ENCODE data around the gene ELAPOR1. TPM values are rescaled to one million over a fixed set of nuclear protein-coding genes. Genes with fewer than 3 reads are reported as not detected.
A peak's percentile ranks its signal among the peaks of the same experiment; 100 is the strongest.

ELAPOR1 gene
- total RNA-seq, 2 donors from 2014 or later = 5.7 to 15.0 TPM

DNA sequence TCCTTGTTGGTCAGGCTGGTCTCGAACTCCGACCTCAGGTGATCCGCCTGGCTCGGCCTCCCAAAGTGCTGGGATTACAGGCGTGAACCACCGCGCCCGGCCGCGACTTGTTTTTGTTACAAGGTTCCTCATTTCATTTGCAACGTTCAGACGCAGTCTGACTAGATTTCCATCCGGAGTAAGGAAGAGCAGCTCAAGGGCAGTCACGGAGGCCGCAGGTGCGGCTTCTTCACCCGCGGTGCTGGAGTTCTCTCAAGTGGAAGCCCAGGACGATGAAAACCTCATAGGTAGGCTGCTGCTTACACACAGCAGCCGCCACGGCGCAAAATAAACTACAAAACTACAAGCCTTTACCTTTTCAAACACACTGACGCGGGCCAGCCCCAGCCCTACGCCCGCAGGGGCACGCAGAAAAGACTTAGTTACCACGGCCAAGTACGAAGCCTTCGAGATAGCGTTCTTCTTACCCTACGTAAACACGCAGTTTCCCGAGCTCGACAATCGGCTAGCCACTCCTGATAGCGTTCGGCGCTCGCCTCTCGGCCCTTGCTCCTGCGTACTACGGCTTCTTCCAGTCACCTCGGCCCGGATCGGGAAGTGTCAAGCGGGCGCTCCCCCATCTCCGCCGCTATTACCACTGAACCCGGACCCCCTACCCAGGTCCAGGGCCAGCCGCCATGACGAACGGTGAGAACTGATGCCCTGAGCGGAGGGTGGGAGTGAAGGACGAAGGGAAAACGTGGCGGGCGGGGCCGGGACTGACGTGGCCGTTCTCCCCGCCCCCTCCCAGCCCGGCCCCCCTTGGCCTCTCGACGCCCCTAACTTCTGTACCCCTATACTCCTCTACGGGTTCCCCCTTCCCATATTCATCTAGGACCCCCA is 23.5 kb upstream of the ELAPOR1 start, which contains the start of gene TMEM167B:
TMEM167B (plus strand) TSS at position 569 of the 882 bp plus-strand sequence; CDS start at position 678, 109 bp downstream.
- peak; percentile 91 to 95 for ATAC-seq
- Mint-ChIP-seq H3K36me3 (peaks cover 18 to 22% of the 10 kb centered on the region in 2 donors), H3K9me3 (no peaks in the 10 kb centered on the region), H3K27ac (peak within 1 kb of the TSS; percentile 97)
- peak; percentile 84 to 88 for DNase-seq (ENCODE audit: low spot score in 2 of 2)

DNA sequence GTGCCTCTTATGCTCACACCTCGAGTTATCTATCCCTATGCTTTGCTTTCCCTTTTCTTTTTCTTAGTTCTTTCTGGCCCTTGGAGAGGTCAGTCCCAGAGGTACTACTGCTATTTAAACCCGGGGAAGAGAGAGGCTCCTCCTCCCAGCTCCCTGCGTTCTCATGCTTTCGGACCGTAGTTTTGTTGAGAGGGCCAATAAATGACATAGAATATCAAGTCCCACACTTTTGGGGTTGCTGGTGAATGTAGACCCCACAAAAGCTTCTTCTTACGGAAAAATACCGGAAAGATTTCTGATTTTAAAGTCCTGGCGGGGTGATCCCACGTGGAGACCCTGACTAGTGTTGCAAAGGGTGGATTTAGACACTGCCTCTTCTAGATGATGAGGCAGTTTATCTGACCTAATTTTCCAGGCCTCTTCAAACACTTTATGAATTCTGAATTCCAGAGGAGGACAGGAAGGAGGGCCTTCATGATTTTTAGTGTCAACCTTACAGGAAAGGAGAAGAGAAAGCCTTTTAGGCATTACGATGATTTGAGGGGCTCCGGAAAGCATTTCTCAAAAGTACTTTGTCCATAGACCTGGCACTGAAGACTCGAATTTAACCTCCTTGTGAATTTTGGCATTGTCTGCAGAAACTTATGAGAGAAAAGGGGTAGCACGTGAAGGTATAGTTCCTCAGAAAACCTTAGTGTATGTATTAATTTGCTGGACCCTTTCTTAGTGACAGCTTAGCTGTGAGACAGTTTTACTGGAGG is 22.7 kb upstream of the ELAPOR1 start:
- ATAC-seq = peak; percentile 46 to 60
- H3K9me3 Mint-ChIP-seq = no peaks in the 10 kb centered on the region
- no peak for DNase-seq (ENCODE audit: low spot score in 2 of 2)
- peaks cover 18 to 22% of the 10 kb centered on the region in 2 donors for H3K36me3 Mint-ChIP-seq
- peak overlapping the region; percentile 96 to 97 for H3K27ac Mint-ChIP-seq

DNA sequence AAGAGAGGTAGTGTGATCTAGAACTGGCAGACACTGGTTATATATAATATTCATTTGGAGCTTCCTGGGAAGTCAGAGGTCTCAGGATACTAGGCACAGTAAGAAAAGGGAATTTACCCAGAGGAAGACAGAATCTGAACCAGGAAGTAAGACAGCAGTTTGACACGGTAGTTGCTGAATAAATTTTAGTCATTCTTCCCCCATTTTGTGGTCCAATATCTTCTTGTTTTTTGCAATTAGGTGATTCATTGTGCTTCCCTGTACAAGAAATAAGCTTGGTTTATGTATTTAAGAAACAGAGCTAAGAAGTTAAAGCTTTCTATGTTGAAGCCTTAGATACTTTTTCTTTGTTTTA is 22.1 kb upstream of the ELAPOR1 start:
- H3K9me3 Mint-ChIP-seq = no peaks in the 10 kb centered on the region
- ATAC-seq (peak; percentile 16 to 44), DNase-seq (ENCODE audit: low spot score in 2 of 2) (no peak)
- H3K27ac Mint-ChIP-seq = peak overlapping the region; percentile 96 to 97
- peaks cover 18 to 22% of the 10 kb centered on the region in 2 donors for H3K36me3 Mint-ChIP-seq

DNA sequence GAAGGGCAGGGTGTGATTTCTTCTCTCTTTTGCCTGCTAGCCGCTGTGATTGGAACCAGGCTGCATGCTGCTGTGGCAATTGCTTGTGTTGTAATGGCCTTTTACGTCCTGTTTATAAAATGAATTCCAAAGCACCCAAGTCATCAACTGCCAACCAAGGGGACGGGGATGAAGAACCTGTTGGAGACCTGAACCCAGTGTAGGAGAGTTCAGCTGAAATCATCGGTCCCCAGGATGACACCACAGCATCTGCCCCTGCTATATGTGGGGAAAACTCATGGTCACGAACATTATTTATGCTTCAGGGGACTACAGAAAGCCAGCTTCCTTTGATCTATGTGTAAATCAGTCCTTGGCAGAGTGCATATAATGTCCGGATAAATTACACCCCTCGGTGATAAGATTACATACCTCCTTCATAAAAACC is 19.5 kb upstream of the ELAPOR1 start:
- peaks cover 18 to 19% of the 10 kb centered on the region in 2 donors for H3K36me3 Mint-ChIP-seq
- no peak for DNase-seq (ENCODE audit: low spot score in 2 of 2)
- no peaks in the 10 kb centered on the region for H3K9me3 Mint-ChIP-seq
- ATAC-seq = no peak
- H3K27ac Mint-ChIP-seq = no peak overlapping the region

DNA sequence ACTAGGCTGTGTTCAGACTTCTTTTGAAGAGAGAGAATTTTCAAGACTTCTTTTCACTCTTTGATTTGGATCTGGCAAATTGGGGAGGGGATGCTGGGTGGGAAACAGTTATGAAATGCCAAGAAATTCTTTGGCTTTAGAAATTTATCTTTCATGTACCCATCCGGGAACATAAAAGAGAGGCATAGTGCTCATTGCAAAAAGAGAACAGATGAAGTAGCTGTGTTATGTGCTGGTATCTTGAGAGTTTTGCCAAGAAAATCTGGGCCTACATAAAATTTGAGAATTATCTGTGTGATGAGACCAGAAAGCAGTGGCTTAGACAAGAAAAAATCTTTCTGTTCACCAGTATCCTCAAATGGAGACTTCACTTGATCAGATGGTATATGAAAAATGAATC is 19.0 kb upstream of the ELAPOR1 start:
- no peak for DNase-seq (ENCODE audit: low spot score in 2 of 2)
- Mint-ChIP-seq H3K36me3 (peaks cover 16 to 20% of the 10 kb centered on the region in 2 donors), H3K27ac (no peak overlapping the region), H3K9me3 (no peaks in the 10 kb centered on the region)
- ATAC-seq = no peak

DNA sequence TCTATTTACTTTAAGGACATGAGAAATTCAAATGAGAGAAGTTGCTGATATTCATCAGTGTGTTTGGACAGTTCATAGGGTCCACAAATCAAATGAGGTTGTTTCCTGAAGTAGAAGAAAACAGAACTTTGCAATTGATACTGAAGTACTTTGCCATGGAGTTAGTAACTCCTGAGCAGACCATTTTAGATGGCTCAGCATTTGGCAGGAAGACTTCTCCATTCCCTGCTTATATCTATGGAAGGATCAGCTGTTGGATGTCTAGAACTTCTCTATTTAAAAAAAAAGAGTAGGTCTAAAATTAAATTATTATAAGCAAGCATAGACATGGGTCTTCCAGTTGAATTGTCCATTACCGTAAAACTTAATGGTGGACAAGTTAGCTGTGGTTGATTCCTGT is 18.3 kb upstream of the ELAPOR1 start:
- H3K27ac Mint-ChIP-seq = peak overlapping the region in 1 of 2 donors; percentile 36
- DNase-seq (ENCODE audit: low spot score in 2 of 2) = no peak
- ATAC-seq = no peak
- H3K36me3 Mint-ChIP-seq = peaks cover 16 to 26% of the 10 kb centered on the region in 2 donors
- no peaks in the 10 kb centered on the region for H3K9me3 Mint-ChIP-seq

DNA sequence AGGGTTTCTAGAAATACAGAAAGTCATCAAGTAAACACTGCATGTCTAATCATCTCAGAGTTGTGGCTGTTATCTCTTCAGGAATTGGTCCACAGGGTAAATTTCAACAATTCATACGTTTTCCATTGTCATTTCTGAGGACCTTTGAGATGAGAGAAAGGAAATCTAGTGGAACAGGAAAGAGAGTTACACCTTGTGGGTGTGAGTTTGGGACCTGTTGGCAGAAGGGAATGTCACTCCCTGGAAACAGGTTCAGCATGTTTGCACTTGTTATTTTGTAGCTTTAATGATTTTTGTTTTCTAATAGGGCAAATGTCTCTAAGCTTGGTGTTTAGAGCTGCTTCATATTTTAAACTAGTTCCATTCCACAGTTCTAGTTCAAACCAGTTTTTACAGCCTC is 17.8 kb upstream of the ELAPOR1 start:
- Mint-ChIP-seq H3K9me3 (no peaks in the 10 kb centered on the region), H3K27ac (peak overlapping the region in 1 of 2 donors; percentile 36), H3K36me3 (peaks cover 21 to 27% of the 10 kb centered on the region in 2 donors)
- ATAC-seq (no peak), DNase-seq (ENCODE audit: low spot score in 2 of 2) (no peak)

DNA sequence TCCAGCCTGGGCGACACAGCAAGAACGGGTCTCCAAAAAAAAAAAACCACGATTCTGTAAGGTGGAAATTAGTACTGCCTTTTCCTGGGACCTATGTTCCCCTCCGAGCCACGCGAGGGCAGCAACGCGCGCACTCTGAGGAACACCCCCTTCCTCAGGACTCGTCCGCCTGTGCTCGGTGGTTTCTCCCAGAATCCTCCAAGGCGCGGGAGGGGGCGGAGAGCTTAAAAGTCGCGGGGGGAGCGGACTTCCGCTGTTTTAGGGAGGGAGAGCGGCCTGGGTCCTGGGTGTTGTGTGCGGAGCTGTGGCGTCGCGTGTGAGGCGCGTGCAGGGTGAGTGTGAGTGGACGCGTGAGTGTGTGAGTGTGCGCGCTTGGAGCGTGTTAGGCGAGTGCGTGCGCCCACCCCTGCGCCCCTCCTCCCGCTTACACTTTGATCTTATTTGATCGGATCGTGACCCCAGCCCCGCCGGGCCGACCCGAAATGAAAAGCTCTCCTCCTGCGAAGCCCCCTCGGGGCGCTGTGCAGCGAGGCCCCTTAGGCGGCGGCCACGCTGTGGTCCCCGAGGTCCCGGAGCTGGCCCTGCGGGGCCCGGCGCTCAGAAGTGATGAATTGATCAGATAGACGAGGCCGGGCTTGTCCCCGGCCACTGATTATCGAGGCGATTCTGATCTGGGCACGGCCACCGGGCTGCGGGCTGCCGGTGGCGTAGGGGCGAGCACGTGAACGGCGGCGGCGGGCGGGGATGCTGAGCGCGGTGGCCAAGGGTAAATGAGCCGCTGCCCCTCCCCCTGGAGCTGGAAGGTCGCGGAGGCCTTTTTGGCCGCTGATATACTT is 13.8 kb upstream of the ELAPOR1 start:
- H3K9me3 Mint-ChIP-seq = no peaks in the 10 kb centered on the region
- ATAC-seq = peak; percentile 91 to 94
- H3K36me3 Mint-ChIP-seq = peaks cover 14 to 15% of the 10 kb centered on the region in 2 donors

DNA sequence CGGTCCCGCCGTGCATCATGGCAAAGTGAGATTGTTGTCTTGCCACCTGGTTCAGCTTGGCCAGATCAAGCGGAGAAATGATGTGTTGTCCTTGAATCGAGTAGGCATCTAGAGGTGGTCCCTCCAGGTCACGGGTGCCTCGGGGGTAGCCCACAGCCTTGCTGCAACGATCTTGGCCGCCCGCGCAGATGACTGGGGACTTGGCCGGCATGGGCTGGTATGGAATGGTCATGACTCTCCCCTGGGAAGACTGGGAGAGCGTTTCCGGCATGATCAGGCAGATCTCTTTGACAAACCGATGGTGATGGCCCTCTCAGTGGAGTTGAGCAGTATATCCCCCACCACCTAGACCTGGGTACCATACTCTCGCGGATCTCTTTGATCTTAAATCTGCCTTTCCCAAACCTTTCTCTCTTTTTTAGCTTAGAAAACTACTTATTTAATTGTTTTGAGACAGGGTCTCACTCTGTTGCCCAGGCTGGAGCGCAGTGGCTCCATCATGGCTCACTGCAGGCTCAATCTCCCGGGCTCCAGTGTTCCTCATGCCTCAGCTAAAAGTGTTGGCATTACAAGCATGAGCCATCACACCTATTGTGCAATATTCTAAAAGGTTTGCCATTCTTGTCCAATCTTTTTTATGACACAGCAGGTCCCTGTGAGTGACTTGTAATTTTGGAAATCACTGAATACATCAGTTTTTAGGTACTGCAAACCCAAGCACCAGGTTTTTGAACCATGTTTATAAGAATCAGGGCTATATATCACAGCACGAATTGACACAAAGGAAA is 9.4 kb upstream of the ELAPOR1 start:
- DNase-seq (ENCODE audit: low spot score in 2 of 2) (no peak), ATAC-seq (no peak)
- H3K27ac Mint-ChIP-seq = no peak overlapping the region
- no peaks in the 10 kb centered on the region for H3K9me3 Mint-ChIP-seq
- peaks cover 14 to 15% of the 10 kb centered on the region in 2 donors for H3K36me3 Mint-ChIP-seq

More for the DNA sequence above, 13.8 kb upstream of the ELAPOR1 start:
- H3K27ac Mint-ChIP-seq = peak overlapping the region; percentile 92 to 99
- DNase-seq (ENCODE audit: low spot score in 2 of 2) = peak; percentile 95 to 96

DNA sequence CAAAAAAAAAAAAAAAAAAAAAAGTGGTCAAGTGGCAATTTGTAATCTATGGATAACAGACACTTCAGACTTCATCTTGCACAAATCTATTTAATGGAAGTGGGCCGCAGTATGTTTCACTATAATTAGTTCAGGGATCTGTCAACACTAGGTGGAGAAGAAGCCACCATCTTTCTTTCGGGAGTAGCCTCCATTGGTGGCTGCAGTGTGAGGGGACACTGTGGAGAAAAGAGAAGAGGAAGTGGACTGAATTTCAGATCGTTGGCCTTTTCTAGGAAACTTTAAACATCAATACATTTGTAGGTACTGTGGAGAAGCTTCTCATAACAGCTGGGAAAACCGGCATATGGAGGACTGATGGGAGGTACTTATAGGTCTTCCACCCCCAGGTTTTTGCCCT is 8.0 kb upstream of the ELAPOR1 start:
- Mint-ChIP-seq H3K27ac (no peak overlapping the region), H3K36me3 (peaks cover 4% of the 10 kb centered on the region in 2 donors), H3K9me3 (no peaks in the 10 kb centered on the region)
- DNase-seq (ENCODE audit: low spot score in 2 of 2) (no peak), ATAC-seq (no peak)

DNA sequence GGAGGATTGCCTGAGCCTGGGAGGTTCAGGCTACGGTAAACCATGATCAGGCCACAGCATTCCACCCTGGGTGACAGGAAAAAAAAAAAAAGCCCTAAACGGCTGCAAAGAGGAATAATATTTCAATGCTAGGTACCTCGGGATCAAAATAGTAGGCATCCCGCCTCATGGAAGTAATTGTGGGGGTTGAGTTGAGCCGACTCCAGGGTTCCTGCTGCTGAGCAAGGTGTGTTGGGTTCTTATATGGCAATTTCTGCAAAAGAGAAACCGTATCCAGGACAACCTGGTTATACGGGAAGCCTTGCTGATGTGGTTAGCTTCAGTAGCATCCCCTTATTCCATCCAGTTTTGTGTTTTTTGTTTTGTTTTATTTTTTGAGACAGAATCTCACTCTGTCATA is 6.1 kb upstream of the ELAPOR1 start:
- H3K9me3 Mint-ChIP-seq = no peaks in the 10 kb centered on the region
- peaks cover 0 to 2% of the 10 kb centered on the region in 2 donors for H3K36me3 Mint-ChIP-seq
- ATAC-seq (no peak), DNase-seq (ENCODE audit: low spot score in 2 of 2) (no peak)
- no peak overlapping the region for H3K27ac Mint-ChIP-seq

DNA sequence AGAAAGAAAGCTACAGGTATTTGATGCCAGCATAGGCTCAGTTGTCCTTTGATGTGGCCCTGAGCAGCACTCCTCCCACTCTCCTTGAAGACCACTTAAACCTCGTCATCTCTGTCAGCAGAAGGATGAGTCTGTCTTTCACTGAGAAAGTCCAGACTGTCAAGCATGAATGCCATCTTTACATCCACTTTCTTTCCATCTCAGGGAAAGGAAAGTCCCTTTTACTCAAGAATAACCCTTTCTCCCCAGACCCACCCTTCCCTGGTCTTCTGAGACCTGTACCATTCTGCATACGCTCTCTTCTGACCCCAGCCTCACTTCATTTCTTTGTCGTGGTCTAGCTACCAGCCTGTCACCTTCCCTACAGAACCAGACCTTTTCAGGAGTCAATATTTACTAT is 4.0 kb upstream of the ELAPOR1 start:
- ATAC-seq (no peak), DNase-seq (ENCODE audit: low spot score in 2 of 2) (no peak)
- H3K36me3 Mint-ChIP-seq = peaks cover 0 to 6% of the 10 kb centered on the region in 2 donors
- no peaks in the 10 kb centered on the region for H3K9me3 Mint-ChIP-seq
- peak overlapping the region in 1 of 2 donors; percentile 54 for H3K27ac Mint-ChIP-seq

DNA sequence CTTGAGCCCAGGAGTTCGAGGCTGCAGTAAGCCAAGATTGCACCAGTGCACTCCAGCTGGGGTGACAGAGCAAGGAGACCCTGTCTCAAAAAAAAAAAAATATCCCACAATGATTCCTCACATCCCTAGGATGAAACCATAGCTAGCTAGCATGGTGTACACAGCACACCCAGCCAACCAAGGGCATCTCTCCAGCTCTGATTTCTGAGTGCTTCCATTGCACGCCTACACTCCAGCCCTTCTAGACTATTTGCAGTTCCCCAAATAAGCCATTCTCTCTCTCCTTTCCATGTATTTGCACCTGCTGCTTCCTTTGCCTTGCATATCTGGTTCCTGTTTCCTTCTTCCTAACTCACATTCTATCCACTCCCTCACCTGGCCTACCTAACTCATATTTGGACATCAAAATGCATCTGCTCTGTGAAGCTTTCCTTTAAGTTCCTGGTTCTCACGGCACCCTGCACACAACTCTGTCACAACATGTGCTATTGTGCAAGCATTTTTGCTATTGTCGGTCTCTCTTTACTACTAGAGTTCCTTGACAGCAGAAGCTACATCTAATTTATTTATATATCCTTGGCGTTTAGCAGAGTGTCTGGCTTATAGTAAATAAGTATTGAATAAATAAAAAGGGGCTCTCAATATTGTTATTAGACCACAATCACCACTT is 2.4 kb upstream of the ELAPOR1 start:
- Mint-ChIP-seq H3K27ac (peak overlapping the region in 1 of 2 donors; percentile 85), H3K9me3 (no peaks in the 10 kb centered on the region), H3K36me3 (peaks cover 0 to 6% of the 10 kb centered on the region in 2 donors)
- no peak for ATAC-seq
- DNase-seq (ENCODE audit: low spot score in 2 of 2) = no peak

DNA sequence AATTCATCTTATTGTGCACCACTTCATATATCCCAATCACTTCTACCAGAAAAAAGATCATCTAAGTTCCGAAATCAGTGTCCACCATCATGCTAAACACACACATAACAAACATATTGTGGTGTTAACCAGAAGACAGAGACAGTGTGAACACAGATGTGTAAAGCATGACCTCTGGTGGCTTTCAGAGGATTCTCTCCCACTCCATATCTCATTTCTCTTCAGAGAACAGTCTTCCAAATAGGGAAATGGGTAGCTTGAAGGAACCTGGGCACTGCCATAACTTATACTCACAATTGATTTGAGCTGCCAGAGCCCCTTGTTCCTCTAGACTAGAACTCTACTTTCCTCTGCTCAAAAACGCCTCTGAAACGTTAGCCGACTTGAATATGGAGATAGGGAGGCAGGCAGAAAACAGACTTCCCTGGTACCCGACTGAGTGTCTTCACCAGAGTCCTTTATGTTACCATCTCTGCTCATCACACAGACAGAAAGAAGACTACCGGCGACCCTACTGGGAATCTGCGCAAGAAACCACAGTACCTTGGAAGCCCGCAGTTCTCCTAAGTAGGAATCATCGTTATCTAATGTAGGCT is 1.8 kb upstream of the ELAPOR1 start:
- peak overlapping the region; percentile 34 to 85 for H3K27ac Mint-ChIP-seq
- H3K36me3 Mint-ChIP-seq = peaks cover 0 to 6% of the 10 kb centered on the region in 2 donors
- DNase-seq (ENCODE audit: low spot score in 2 of 2) (no peak), ATAC-seq (no peak)
- no peaks in the 10 kb centered on the region for H3K9me3 Mint-ChIP-seq
